HepG2 (cell line): ENCODE measurements around the gene MBLAC1. TPM values are rescaled to one million over a fixed set of nuclear protein-coding genes. Genes with fewer than 3 reads are reported as not detected.

ENCODE experiments used
- AGO2 ChIP-seq: fragments of 200-400 bp; formaldehyde crosslinking; optimal IDR thresholded peaks from 2 replicates; pipeline ENCODE3; 2017; ENCODE audit warnings: mild to moderate bottlenecking, low read depth, low read length, moderate library complexity
- CENPX ChIP-seq: sonication (generic); formaldehyde crosslinking; IDR thresholded peaks from 2 replicates; pipeline ENCODE4 v1.9.0; 2021; ENCODE audit warnings: mild to moderate bottlenecking, missing genetic modification reagents, moderate library complexity
- DPF2 ChIP-seq: sonication (generic); formaldehyde crosslinking; IDR thresholded peaks from 2 replicates; pipeline ENCODE4 v1.4.0; 2020; ENCODE audit warnings: mild to moderate bottlenecking, low read depth, missing genetic modification reagents, borderline replicate concordance
- HOXA5 ChIP-seq: sonication (generic); formaldehyde crosslinking; IDR thresholded peaks from 2 replicates; pipeline ENCODE4 v1.4.0; 2020; ENCODE audit warnings: missing genetic modification reagents
- ISL2 ChIP-seq: sonication (generic); formaldehyde crosslinking; IDR thresholded peaks from 2 replicates; pipeline ENCODE4 v1.5.0; 2020; ENCODE audit warnings: missing genetic modification reagents
- KDM3A ChIP-seq: IDR thresholded peaks from 2 replicates; pipeline ENCODE4 v1.6.1; 2018; ENCODE audit warnings: low read depth, missing compliant biosample characterization
- NR2F2 ChIP-seq: IDR thresholded peaks from 2 replicates; pipeline ENCODE4 v1.6.1; 2012; ENCODE audit warnings: low read depth, inconsistent platforms, borderline replicate concordance
- SIX1 ChIP-seq: sonication (generic); formaldehyde crosslinking; IDR thresholded peaks from 2 replicates; pipeline ENCODE4 v1.4.0; 2020; ENCODE audit warnings: missing genetic modification reagents, borderline replicate concordance
- TBX3 ChIP-seq: fragments of 450-650 bp; IDR thresholded peaks from 2 replicates; pipeline ENCODE4 v1.6.1; 2017; ENCODE audit warnings: antibody characterized with exemption, mild to moderate bottlenecking, inconsistent platforms, borderline replicate concordance
- ZBTB20 ChIP-seq: sonication (generic); formaldehyde crosslinking; IDR thresholded peaks from 2 replicates; pipeline ENCODE4 v1.8.1; 2023; ENCODE audit warnings: missing genetic modification reagents, low read depth, mild to moderate bottlenecking, borderline replicate concordance
- ZNF839 ChIP-seq: sonication (generic); formaldehyde crosslinking; IDR thresholded peaks from 2 replicates; pipeline ENCODE4 v1.4.0; 2020; ENCODE audit warnings: missing genetic modification reagents, mild to moderate bottlenecking, borderline replicate concordance
- ZSCAN31 ChIP-seq: sonication (generic); formaldehyde crosslinking; IDR thresholded peaks from 2 replicates; pipeline ENCODE4 v1.5.0; 2020; ENCODE audit warnings: low read depth, mild to moderate bottlenecking, missing genetic modification reagents
- polyA plus RNA-seq, 8 experiments: library from polyadenylated mRNA; depleted of rRNA in 3 of 8; stranded (reverse) in 7 of 8; unstranded in 1 of 8; fragments of >200 nt; fragmentation: Illumina TruSeq in 4 of 8; extraction: Trizol in 4 of 8; gene quantifications; 2 replicates each; pipeline versions ENCODE4 v1.2.1 to v1.2.3, GENCODE V29; 2011 to 2016; ENCODE audit warnings: low read depth in 4 of 8, missing spikeins in 1 of 8, mixed read lengths in 1 of 8; ENCODE audit not compliant: insufficient read depth in 1 of 8
- total RNA-seq, 5 experiments: library from RNA; depleted of rRNA; stranded (reverse); fragments of >200 nt; fragmentation: Illumina TruSeq; extraction: Trizol; gene quantifications; 2 replicates each; pipeline ENCODE4 v1.2.3, GENCODE V29; 2016; ENCODE audit warnings: low read depth in 1 of 5
- TF ChIP-seq, protein P1 (sequence below): sonication (generic); formaldehyde crosslinking; IDR thresholded peaks from 2 replicates; pipeline ENCODE4 v1.8.0; 2022; ENCODE audit warnings: mild to moderate bottlenecking, missing genetic modification reagents
- TF ChIP-seq, protein P2 (sequence below): sonication (generic); formaldehyde crosslinking; conservative IDR thresholded peaks from 2 replicates; pipeline ENCODE4 v1.8.1; 2023; ENCODE audit warnings: missing genetic modification reagents
- TF ChIP-seq, protein P3 (sequence below): sonication (generic); formaldehyde crosslinking; IDR thresholded peaks from 2 replicates; pipeline ENCODE4 v1.4.0; 2020; ENCODE audit warnings: missing genetic modification reagents, borderline replicate concordance
- TF ChIP-seq, protein P4 (sequence below): IDR thresholded peaks from 2 replicates; pipeline ENCODE4 v1.6.1; 2018; ENCODE audit warnings: missing genetic modification reagents
- TF ChIP-seq, protein P5 (sequence below): sonication (generic); formaldehyde crosslinking; IDR thresholded peaks from 2 replicates; pipeline ENCODE4 v1.8.0; 2022; ENCODE audit warnings: mild to moderate bottlenecking, missing genetic modification reagents; ENCODE audit not compliant: insufficient replicate concordance

The MBLAC1 gene
- total and polyA plus RNA-seq, 2 of the 13 experiments (the other 11 are each of a cell fraction or from before 2014, with no cell fraction given), result 0.79 to 2.1 TPM

DNA sequence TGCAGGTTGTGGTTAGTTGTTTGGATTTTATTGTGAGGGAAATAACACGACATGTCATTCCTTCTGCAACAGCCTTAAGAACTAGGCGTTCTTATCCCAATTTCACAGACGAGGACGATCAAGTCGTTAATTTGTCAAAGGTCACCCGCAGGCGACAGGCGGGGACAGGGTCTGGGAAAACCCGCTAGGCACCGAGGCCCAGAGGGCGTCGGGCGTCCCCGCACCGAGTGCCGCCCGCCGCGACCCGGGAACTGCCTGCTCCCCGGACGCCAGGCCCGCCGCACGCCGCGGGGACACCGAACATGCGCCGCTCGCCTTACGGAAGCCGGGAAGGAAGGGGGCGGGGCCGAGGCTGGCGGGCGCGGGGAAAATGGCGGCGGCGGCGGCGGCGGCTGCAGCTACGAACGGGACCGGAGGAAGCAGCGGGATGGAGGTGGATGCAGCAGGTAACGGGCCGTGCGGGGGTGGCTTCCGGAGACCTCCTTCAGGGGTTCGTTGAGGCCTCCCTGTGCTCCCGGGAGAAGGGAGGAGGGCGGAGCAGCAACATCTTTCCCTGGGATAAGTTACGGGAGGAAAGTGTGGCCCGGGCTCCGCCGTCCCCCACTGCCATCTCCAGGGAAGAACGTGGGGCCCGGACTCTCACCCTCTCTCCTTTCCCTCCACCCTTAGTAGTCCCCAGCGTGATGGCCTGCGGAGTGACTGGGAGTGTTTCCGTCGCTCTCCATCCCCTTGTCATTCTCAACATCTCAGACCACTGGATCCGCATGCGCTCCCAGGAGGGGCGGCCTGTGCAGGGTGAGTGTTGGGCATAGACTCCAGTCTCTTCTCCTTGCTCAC is 37.9 kb upstream of the MBLAC1 start, which contains the start of gene COPS6 (continued):
- TF ChIP-seq, protein P1, sequence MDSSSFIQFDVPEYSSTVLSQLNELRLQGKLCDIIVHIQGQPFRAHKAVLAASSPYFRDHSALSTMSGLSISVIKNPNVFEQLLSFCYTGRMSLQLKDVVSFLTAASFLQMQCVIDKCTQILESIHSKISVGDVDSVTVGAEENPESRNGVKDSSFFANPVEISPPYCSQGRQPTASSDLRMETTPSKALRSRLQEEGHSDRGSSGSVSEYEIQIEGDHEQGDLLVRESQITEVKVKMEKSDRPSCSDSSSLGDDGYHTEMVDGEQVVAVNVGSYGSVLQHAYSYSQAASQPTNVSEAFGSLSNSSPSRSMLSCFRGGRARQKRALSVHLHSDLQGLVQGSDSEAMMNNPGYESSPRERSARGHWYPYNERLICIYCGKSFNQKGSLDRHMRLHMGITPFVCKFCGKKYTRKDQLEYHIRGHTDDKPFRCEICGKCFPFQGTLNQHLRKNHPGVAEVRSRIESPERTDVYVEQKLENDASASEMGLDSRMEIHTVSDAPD (CRISPR knock-in tag), result peak; percentile 49; the same call in 1 of the 2 replicates
- TF ChIP-seq DPF2 (no peak), CENPX (CRISPR knock-in tag) (no peak), SIX1 (CRISPR knock-in tag) (no peak), KDM3A (CRISPR knock-in tag) (0 out of 2 replicates have a peak, but pooled peaks have one; percentile 61), ISL2 (CRISPR knock-in tag) (peak; percentile 57), AGO2 (no peak), ZSCAN31 (CRISPR knock-in tag) (peak; percentile 76), ZBTB20 (0 out of 2 replicates have a peak, but pooled peaks have one; percentile 24), NR2F2 (no peak), ZNF839 (no peak), TBX3 (no peak), HOXA5 (CRISPR knock-in tag) (peak; percentile 71; the same call in 1 of the 2 replicates)
- TF ChIP-seq, protein P2, sequence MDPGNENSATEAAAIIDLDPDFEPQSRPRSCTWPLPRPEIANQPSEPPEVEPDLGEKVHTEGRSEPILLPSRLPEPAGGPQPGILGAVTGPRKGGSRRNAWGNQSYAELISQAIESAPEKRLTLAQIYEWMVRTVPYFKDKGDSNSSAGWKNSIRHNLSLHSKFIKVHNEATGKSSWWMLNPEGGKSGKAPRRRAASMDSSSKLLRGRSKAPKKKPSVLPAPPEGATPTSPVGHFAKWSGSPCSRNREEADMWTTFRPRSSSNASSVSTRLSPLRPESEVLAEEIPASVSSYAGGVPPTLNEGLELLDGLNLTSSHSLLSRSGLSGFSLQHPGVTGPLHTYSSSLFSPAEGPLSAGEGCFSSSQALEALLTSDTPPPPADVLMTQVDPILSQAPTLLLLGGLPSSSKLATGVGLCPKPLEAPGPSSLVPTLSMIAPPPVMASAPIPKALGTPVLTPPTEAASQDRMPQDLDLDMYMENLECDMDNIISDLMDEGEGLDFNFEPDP, result peak; percentile 98; the same call in 1 of the 2 replicates
- TF ChIP-seq, protein P3, sequence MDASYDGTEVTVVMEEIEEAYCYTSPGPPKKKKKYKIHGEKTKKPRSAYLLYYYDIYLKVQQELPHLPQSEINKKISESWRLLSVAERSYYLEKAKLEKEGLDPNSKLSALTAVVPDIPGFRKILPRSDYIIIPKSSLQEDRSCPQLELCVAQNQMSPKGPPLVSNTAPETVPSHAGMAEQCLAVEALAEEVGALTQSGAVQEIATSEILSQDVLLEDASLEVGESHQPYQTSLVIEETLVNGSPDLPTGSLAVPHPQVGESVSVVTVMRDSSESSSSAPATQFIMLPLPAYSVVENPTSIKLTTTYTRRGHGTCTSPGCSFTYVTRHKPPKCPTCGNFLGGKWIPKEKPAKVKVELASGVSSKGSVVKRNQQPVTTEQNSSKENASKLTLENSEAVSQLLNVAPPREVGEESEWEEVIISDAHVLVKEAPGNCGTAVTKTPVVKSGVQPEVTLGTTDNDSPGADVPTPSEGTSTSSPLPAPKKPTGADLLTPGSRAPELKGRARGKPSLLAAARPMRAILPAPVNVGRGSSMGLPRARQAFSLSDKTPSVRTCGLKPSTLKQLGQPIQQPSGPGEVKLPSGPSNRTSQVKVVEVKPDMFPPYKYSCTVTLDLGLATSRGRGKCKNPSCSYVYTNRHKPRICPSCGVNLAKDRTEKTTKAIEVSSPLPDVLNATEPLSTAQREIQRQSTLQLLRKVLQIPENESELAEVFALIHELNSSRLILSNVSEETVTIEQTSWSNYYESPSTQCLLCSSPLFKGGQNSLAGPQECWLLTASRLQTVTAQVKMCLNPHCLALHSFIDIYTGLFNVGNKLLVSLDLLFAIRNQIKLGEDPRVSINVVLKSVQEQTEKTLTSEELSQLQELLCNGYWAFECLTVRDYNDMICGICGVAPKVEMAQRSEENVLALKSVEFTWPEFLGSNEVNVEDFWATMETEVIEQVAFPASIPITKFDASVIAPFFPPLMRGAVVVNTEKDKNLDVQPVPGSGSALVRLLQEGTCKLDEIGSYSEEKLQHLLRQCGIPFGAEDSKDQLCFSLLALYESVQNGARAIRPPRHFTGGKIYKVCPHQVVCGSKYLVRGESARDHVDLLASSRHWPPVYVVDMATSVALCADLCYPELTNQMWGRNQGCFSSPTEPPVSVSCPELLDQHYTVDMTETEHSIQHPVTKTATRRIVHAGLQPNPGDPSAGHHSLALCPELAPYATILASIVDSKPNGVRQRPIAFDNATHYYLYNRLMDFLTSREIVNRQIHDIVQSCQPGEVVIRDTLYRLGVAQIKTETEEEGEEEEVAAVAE (CRISPR knock-in tag), result no peak
- TF ChIP-seq, protein P4, sequence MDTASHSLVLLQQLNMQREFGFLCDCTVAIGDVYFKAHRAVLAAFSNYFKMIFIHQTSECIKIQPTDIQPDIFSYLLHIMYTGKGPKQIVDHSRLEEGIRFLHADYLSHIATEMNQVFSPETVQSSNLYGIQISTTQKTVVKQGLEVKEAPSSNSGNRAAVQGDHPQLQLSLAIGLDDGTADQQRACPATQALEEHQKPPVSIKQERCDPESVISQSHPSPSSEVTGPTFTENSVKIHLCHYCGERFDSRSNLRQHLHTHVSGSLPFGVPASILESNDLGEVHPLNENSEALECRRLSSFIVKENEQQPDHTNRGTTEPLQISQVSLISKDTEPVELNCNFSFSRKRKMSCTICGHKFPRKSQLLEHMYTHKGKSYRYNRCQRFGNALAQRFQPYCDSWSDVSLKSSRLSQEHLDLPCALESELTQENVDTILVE (CRISPR knock-in tag), result peak; percentile 80; the same call in 1 of the 2 replicates
- TF ChIP-seq, protein P5, sequence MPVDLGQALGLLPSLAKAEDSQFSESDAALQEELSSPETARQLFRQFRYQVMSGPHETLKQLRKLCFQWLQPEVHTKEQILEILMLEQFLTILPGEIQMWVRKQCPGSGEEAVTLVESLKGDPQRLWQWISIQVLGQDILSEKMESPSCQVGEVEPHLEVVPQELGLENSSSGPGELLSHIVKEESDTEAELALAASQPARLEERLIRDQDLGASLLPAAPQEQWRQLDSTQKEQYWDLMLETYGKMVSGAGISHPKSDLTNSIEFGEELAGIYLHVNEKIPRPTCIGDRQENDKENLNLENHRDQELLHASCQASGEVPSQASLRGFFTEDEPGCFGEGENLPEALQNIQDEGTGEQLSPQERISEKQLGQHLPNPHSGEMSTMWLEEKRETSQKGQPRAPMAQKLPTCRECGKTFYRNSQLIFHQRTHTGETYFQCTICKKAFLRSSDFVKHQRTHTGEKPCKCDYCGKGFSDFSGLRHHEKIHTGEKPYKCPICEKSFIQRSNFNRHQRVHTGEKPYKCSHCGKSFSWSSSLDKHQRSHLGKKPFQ (CRISPR knock-in tag), result no peak
